DND-41 (cell line): ENCODE data around the gene GJA8.
"Not testable (repeated sequence)": the region's sequence is repeated elsewhere in the genome, so short reads cannot be mapped to it uniquely, and the experiment has no call there.

ENCODE experiments used
- EZH2 ChIP-seq: IDR thresholded peaks from 3 replicates; pipeline ENCODE4 v1.6.1; 2012; ENCODE audit warnings: borderline replicate concordance, low read depth, mild to moderate bottlenecking, moderate library complexity, low read length, inconsistent platforms; ENCODE audit not compliant: severe bottlenecking
- TF ChIP-seq, protein P1 (sequence below): IDR thresholded peaks from 2 replicates; pipeline ENCODE4 v1.5.1; 2012; ENCODE audit warnings: borderline replicate concordance, low read length, moderate library complexity, mild to moderate bottlenecking; ENCODE audit not compliant: poor library complexity, severe bottlenecking; ENCODE audit errors: extremely low read depth

DNA sequence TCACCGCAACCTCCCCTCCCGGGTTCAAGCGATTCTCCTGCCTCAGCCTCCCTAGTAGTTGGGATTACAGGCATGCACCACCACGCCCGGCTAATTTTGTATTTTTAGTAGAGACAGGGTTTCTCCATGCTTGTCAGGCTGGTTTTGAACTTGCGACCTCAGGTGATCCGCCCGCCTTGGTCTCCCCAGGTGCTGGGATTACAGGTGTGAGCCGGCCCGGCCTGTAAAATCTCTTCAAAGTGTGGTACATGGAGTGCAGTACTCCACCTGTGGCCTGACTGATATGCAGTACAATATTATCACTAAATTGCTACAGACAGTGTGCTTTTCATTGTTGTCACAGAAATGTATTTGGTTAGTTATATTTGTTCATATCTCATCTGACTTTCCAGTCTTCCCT, 25.1 kb downstream of the GJA8 start:
- TF ChIP-seq EZH2, result not testable (repeated sequence)
- TF ChIP-seq, protein P1, sequence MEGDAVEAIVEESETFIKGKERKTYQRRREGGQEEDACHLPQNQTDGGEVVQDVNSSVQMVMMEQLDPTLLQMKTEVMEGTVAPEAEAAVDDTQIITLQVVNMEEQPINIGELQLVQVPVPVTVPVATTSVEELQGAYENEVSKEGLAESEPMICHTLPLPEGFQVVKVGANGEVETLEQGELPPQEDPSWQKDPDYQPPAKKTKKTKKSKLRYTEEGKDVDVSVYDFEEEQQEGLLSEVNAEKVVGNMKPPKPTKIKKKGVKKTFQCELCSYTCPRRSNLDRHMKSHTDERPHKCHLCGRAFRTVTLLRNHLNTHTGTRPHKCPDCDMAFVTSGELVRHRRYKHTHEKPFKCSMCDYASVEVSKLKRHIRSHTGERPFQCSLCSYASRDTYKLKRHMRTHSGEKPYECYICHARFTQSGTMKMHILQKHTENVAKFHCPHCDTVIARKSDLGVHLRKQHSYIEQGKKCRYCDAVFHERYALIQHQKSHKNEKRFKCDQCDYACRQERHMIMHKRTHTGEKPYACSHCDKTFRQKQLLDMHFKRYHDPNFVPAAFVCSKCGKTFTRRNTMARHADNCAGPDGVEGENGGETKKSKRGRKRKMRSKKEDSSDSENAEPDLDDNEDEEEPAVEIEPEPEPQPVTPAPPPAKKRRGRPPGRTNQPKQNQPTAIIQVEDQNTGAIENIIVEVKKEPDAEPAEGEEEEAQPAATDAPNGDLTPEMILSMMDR, result not testable (repeated sequence)
